Astrocyte of the spinal cord (primary cell): ENCODE results near the gene ADAM17.

Source experiments
- DNase-seq: peaks from one replicate; pipeline ENCODE4 v3.0.0; 2011; ENCODE audit warnings: low read depth, low spot score
- H3K4me3 ChIP-seq: 2 replicates; pipeline ENCODE4 v1.5.1; 2011; ENCODE audit warnings: low read depth, mild to moderate bottlenecking, low read length, moderate library complexity
- CTCF ChIP-seq: IDR thresholded peaks from 2 replicates; pipeline ENCODE4 v1.5.1; 2012; ENCODE audit warnings: low read depth, mild to moderate bottlenecking, low read length, inconsistent platforms
- in situ Hi-C: cut with HindIII; loops from 2 replicates; pipeline ENCODE4 v1.10.0; 2017; ENCODE audit warnings: low sequenced_read_pairs

The ADAM17 gene

GRCh38 chr2:9538000-9538507, 17.6 kb downstream of the ADAM17 start:
- no peak for TF ChIP-seq CTCF
- no peak overlapping the region for H3K4me3 ChIP-seq
- in situ Hi-C loops = no loop called here
- DNase-seq = peak; percentile 89

- no peak for DNase-seq
- in situ Hi-C loops = no loop called here
- no peak overlapping the region for H3K4me3 ChIP-seq
- TF ChIP-seq CTCF = no peak
These were observed 19.1 kb downstream of the ADAM17 start for GRCh38 chr2:9536504-9536903.

GRCh38 chr2:9535177-9535576, 20.5 kb downstream of the ADAM17 start:
- no peak overlapping the region for H3K4me3 ChIP-seq
- in situ Hi-C loops = no loop called here
- no peak for TF ChIP-seq CTCF
- no peak for DNase-seq

GRCh38 chr2:9533663-9534062, 22.0 kb downstream of the ADAM17 start:
- no peak for TF ChIP-seq CTCF
- DNase-seq = no peak
- in situ Hi-C loops = no loop called here

GRCh38 chr2:9532421-9532820, 23.2 kb downstream of the ADAM17 start:
- in situ Hi-C loops = no loop called here
- DNase-seq = no peak
- no peak for TF ChIP-seq CTCF
- H3K4me3 ChIP-seq = no peak overlapping the region

More at GRCh38 chr2:9533663-9534062, 22.0 kb downstream of the ADAM17 start:
- no peak overlapping the region for H3K4me3 ChIP-seq

GRCh38 chr2:9527995-9528787, 27.4 kb downstream of the ADAM17 start:
- TF ChIP-seq CTCF = no peak
- H3K4me3 ChIP-seq = no peak overlapping the region
- no peak for DNase-seq
- in situ Hi-C loops = no loop called here
